SH-SY5Y (cell line): ENCODE measurements around the gene LY9.

ENCODE experiments used
- GATA2 ChIP-seq: IDR thresholded peaks from 2 replicates; pipeline ENCODE4 v1.6.1; 2011; ENCODE audit warnings: mild to moderate bottlenecking, low read depth, low read length
- GATA3 ChIP-seq: IDR thresholded peaks from 2 replicates; pipeline ENCODE4 v1.6.1; 2011; ENCODE audit warnings: low read depth, mild to moderate bottlenecking, low read length, moderate library complexity

GRCh38 chr1:160800645-160801408 is 4.9 kb downstream of the LY9 start:
- TF ChIP-seq GATA2 (no peak), GATA3 (no peak)
